GM12878 (cell line): ENCODE measurements around the gene TMEM235. TPM values are rescaled to one million over a fixed set of nuclear protein-coding genes. Genes with fewer than 3 reads are reported as not detected.
A peak's percentile ranks its signal among the peaks of the same experiment; 100 is the strongest.

ENCODE experiments used
- ATAC-seq: fragments of 200-7000 bp; cut with Tn5 transposase; 3 replicates; pipeline ENCODE4 v1.9.1; 2020; ENCODE audit warnings: mild to moderate bottlenecking, moderate library complexity
- BruUV-seq: library from RNA; stranded (reverse); fragments of 400-500 nt; replicated peaks from 2 replicates; lab custom pipeline; 2021; lab: Mats Ljungman, UMichigan
- CTCF ChIA-PET: fragments of 300-600 bp; sonication (Branson Sonifier 250); formaldehyde crosslinking; extraction: SDS; loops from one replicate; lab custom pipeline; 2021; ENCODE audit warnings: inconsistent platforms; lab: Yijun Ruan, JAX
- POLR2A ChIA-PET: fragments of 350-600 bp; formaldehyde crosslinking; extraction: SDS; loops from one replicate; lab custom pipeline; 2021; ENCODE audit warnings: inconsistent platforms; lab: Charles Lee
- RAD21 ChIA-PET: fragments of 300-600 bp; sonication (Branson Sonifier 250); formaldehyde crosslinking; loops from one replicate; lab custom pipeline; 2023; ENCODE audit warnings: antibody characterized with exemption; ENCODE audit not compliant: unreplicated experiment; lab: Charles Lee
- SMC1A ChIA-PET: fragments of 300-600 bp; sonication (Branson Sonifier 250); formaldehyde crosslinking; loops from one replicate; lab custom pipeline; 2023; ENCODE audit not compliant: unreplicated experiment, uncharacterized antibody; lab: Charles Lee
- DNase-seq: peaks from one replicate; pipeline ENCODE4 v3.0.0-alpha.2; 2011; ENCODE audit warnings: low read depth, low spot score
- FAIRE-seq: peaks from 3 replicates; lab custom pipeline; 2011; peaks lifted over from hg19 to GRCh38; lab: Jason Lieb, UNC
- H2AFZ ChIP-seq: 2 replicates; pipeline ENCODE4 v1.6.0; 2011; ENCODE audit warnings: low read depth, low read length, control low read depth; ENCODE audit not compliant: control insufficient read depth
- H3K27ac ChIP-seq: 2 replicates; pipeline ENCODE4 v1.5.1; 2011; ENCODE audit warnings: control low read depth; ENCODE audit not compliant: control insufficient read depth, insufficient read depth
- H3K27me3 ChIP-seq, 2 experiments: replicated peaks in 1 of 2; 2 replicates each; pipeline versions ENCODE4 v1.6.0 to v1.6.1; 2011; ENCODE audit warnings: low read length in 1 of 2; ENCODE audit not compliant: control insufficient read depth in 2 of 2, insufficient read depth in 2 of 2
- H3K36me3 ChIP-seq, 2 experiments: 2 replicates each; pipeline ENCODE4 v1.5.1; 2011; ENCODE audit warnings: low read length in 1 of 2; ENCODE audit not compliant: control insufficient read depth in 2 of 2, insufficient read depth in 2 of 2
- H3K4me1 ChIP-seq: 2 replicates; pipeline ENCODE4 v1.6.1; 2011; ENCODE audit warnings: mild to moderate bottlenecking, low read length, moderate library complexity, mixed read lengths; ENCODE audit not compliant: control insufficient read depth, insufficient read depth
- H3K4me2 ChIP-seq: 2 replicates; pipeline ENCODE4 v1.6.0; 2011; ENCODE audit warnings: control low read depth; ENCODE audit not compliant: control insufficient read depth, insufficient read depth
- H3K4me3 ChIP-seq: fragments of 200-600 bp; sonication (generic); 2 replicates; pipeline ENCODE4 v1.5.1; 2016
- H3K79me2 ChIP-seq: 2 replicates; pipeline ENCODE4 v1.6.0; 2011; ENCODE audit warnings: low read length; ENCODE audit not compliant: control insufficient read depth, insufficient read depth
- H3K9ac ChIP-seq: 2 replicates; pipeline ENCODE4 v1.8.0; 2011; ENCODE audit warnings: low read length, control low read depth, mixed read lengths; ENCODE audit not compliant: control insufficient read depth, insufficient read depth
- H3K9me3 ChIP-seq: replicated peaks from 3 replicates; pipeline ENCODE4 v1.5.1; 2011; ENCODE audit warnings: mild to moderate bottlenecking, low read length; ENCODE audit not compliant: control insufficient read depth, insufficient read depth
- H4K20me1 ChIP-seq: 2 replicates; pipeline ENCODE4 v1.6.0; 2011; ENCODE audit not compliant: control insufficient read depth, insufficient read depth
- EGR1 ChIP-seq, 2 experiments: IDR thresholded peaks; 1 replicate in 1 of 2; 2 replicates in 1 of 2; pipeline ENCODE4 v1.6.1; 2011 to 2012; ENCODE audit warnings: low read depth in 2 of 2, low read length in 2 of 2, borderline replicate concordance in 1 of 2, mild to moderate bottlenecking in 1 of 2, moderate library complexity in 1 of 2
- MTA3 ChIP-seq: IDR thresholded peaks from 2 replicates; pipeline ENCODE4 v1.6.1; 2012; ENCODE audit warnings: low read length, inconsistent platforms, borderline replicate concordance
- POLR2A ChIP-seq: IDR thresholded peaks from 2 replicates; pipeline ENCODE4 v1.6.1; 2011; ENCODE audit warnings: low read depth, mild to moderate bottlenecking, low read length
- SRF ChIP-seq, 2 experiments: IDR thresholded peaks; 2 replicates each; pipeline ENCODE4 v1.6.1; 2011; ENCODE audit warnings: low read depth in 2 of 2, low read length in 2 of 2, mild to moderate bottlenecking in 1 of 2, moderate library complexity in 1 of 2
- WGBS: methylation state at CpG from one replicate; pipeline ENCODE4 v1.1.6; 2016; ENCODE audit warnings: low lambda C conversion rate; ENCODE audit not compliant: insufficient replicate concordance, insufficient coverage; ENCODE audit errors: missing lambda C conversion rate; 5-methylcytosine and 5-hydroxymethylcytosine counted together
- in situ Hi-C: fragments of 300-500 bp; cut with MboI; formaldehyde crosslinking; loops from 9 replicates; pipeline ENCODE4 v1.14.3; 2018; ENCODE audit warnings: mixed read lengths
- intact Hi-C: fragments of 100-400 bp; cut with micrococcal nuclease; formaldehyde crosslinking; loops from one replicate; pipeline ENCODE4 v1.14.2; 2022; ENCODE audit not compliant: unreplicated experiment
- polyA plus RNA-seq, 11 experiments: library from polyadenylated mRNA; depleted of rRNA in 4 of 11; unstranded in 6 of 11; stranded (reverse) in 5 of 11; fragments of >200 nt; fragmentation: Nextera tagmentation in 4 of 11; fragmentation: Illumina TruSeq in 1 of 11; extraction: Ambion mirVana in 4 of 11; extraction: Trizol in 1 of 11; gene quantifications; 1 replicate in 1 of 11; 2 replicates in 10 of 11; pipeline versions ENCODE4 v1.2.1 to v1.2.3, GENCODE V29; 2011 to 2016; ENCODE audit warnings: inconsistent platforms in 2 of 11, missing spikeins in 2 of 11, low read depth in 1 of 11
- total RNA-seq, 4 experiments: library from RNA; depleted of rRNA in 3 of 4; stranded (reverse); fragments of >200 nt in 3 of 4; fragmentation: Illumina TruSeq in 1 of 4; extraction: Trizol in 1 of 4; gene quantifications; 2 replicates each; pipeline versions ENCODE4 v1.2.1 to v1.2.3, GENCODE V29; 2013 to 2021

Gene TMEM235
- total and polyA plus RNA-seq, 10 of the 15 experiments (the other 5 are each of a cell fraction or from before 2014, with no cell fraction given): not detected

DNA sequence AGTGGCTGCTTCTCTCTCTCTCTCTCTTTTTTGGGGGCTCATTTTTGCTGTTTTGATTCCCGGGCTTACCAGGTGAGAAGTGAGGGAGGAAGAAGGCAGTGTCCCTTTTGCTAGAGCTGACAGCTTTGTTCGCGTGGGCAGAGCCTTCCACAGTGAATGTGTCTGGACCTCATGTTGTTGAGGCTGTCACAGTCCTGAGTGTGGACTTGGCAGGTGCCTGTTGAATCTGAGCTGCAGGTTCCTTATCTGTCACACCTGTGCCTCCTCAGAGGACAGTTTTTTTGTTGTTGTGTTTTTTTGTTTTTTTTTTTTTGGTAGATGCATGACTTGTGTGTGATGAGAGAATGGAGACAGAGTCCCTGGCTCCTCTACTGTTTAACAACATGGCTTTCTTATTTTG, 7.7 kb upstream of the TMEM235 start:
- Histone ChIP-seq H2AFZ (no peak overlapping the region), H3K27me3 (no peaks in the 10 kb centered on the region; a peak in 1 of 4 replicates), H3K79me2 (no peaks in the 10 kb centered on the region), H4K20me1 (no peaks in the 10 kb centered on the region)
- TF ChIP-seq MTA3 (no peak), SRF (IDR thresholded peaks at IDR 0.05; ENCODE audit: low read depth in 2 of 2, low read length in 2 of 2) (no peak)
- TF ChIP-seq, all 136 proteins: peak for 0
- SMC1A ChIA-PET: interaction anchor here (0.8 kb wide), 1 partner anchor 139 kb away, joined by 5 read pairs; no protein-coding TSS in a partner anchor
- WGBS: 100% methylated on average over 3 of the region's 3 CpGs
- H3K27ac ChIP-seq: no peak overlapping the region
- no peak overlapping the region for H3K9ac ChIP-seq
- no peaks in the 10 kb centered on the region for H3K4me1 ChIP-seq
- TSS peak; percentile 93 for BruUV-seq
- peaks cover 7 to 18% of the 10 kb centered on the region in 2 experiments; a peak in 3 of 4 replicates for H3K36me3 ChIP-seq
- RAD21 ChIA-PET: no interaction called here
- ATAC-seq (no peak), FAIRE-seq (no peak), DNase-seq (no peak)
- intact Hi-C loops (no loop called here), in situ Hi-C loops (no loop called here)
- no peaks in the 10 kb centered on the region for H3K9me3 ChIP-seq
- H3K4me2 ChIP-seq: no peak overlapping the region
- POLR2A ChIA-PET: no interaction called here
- no peak overlapping the region for H3K4me3 ChIP-seq
- CTCF ChIA-PET: interaction anchor here (1.0 to 1.2 kb wide), 2 partner anchors 110 to 160 kb away, joined by 3 to 5 read pairs; no protein-coding TSS in a partner anchor

DNA sequence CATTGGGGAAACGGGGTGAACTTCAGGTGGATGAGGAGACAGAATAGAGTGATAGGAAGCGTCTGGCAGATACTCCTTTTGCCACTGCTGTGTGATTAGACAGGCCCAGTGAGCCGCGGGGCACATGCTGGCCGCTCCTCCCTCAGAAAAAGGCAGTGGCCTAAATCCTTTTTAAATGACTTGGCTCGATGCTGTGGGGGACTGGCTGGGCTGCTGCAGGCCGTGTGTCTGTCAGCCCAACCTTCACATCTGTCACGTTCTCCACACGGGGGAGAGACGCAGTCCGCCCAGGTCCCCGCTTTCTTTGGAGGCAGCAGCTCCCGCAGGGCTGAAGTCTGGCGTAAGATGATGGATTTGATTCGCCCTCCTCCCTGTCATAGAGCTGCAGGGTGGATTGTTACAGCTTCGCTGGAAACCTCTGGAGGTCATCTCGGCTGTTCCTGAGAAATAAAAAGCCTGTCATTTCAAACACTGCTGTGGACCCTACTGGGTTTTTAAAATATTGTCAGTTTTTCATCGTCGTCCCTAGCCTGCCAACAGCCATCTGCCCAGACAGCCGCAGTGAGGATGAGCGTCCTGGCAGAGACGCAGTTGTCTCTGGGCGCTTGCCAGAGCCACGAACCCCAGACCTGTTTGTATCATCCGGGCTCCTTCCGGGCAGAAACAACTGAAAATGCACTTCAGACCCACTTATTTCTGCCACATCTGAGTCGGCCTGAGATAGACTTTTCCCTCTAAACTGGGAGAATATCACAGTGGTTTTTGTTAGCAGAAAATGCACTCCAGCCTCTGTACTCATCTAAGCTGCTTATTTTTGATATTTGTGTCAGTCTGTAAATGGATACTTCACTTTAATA, 7.0 kb upstream of the TMEM235 start:
- no peaks in the 10 kb centered on the region for H4K20me1 ChIP-seq
- H3K27me3 ChIP-seq: no peaks in the 10 kb centered on the region; a peak in 1 of 4 replicates
- no peak overlapping the region for H3K27ac ChIP-seq
- no peaks in the 10 kb centered on the region for H3K9me3 ChIP-seq
- CTCF ChIA-PET: no interaction called here
- intact Hi-C loops (no loop called here), in situ Hi-C loops (no loop called here)
- no peak overlapping the region for H3K9ac ChIP-seq
- BruUV-seq: no TSS peak
- POLR2A ChIA-PET: no interaction called here
- DNase-seq: no peak
- peaks cover 7 to 18% of the 10 kb centered on the region in 2 experiments; a peak in 3 of 4 replicates for H3K36me3 ChIP-seq
- ATAC-seq: no peak
- 94% methylated on average over 27 of the region's 27 CpGs for WGBS
- SMC1A ChIA-PET: no interaction called here
- H3K4me2 ChIP-seq: no peak overlapping the region
- H2AFZ ChIP-seq: no peak overlapping the region
- no peaks in the 10 kb centered on the region for H3K4me1 ChIP-seq
- TF ChIP-seq EGR1 (IDR thresholded peaks at IDR 0.05; ENCODE audit: borderline replicate concordance in 1 of 2, low read depth in 2 of 2, low read length in 2 of 2): no peak
- peak; percentile 15; the same call in 1 of the 2 replicates for TF ChIP-seq POLR2A
- H3K79me2 ChIP-seq: no peaks in the 10 kb centered on the region
- no peak overlapping the region for H3K4me3 ChIP-seq
- FAIRE-seq: no peak
- RAD21 ChIA-PET: no interaction called here
